T-helper 1 cell (primary cell): ENCODE results near the gene PRR36.

Source experiments
- DNase-seq, 5 donors: peaks; one replicate each; pipeline ENCODE4 v3.0.0-alpha.2; 2012 to 2020

PRR36 gene

GRCh38 chr19:7871437-7872305, 2.5 kb downstream of the PRR36 start:
- peak; percentile 70 to 92 (median 80) for DNase-seq

GRCh38 chr19:7870571-7871436, 3.4 kb downstream of the PRR36 start:
- peak in 4 of 5 donors; percentile 34 to 67 (median 51) for DNase-seq

- DNase-seq = peak; percentile 37 to 60 (median 49)
Measured at GRCh38 chr19:7869910-7870511, 4.2 kb downstream of the PRR36 start.

GRCh38 chr19:7869453-7869909, 4.7 kb downstream of the PRR36 start:
- DNase-seq = peak; percentile 65 to 82 (median 74)

- peak; percentile 71 to 88 (median 79) for DNase-seq
Measured at GRCh38 chr19:7868671-7869452, 5.3 kb downstream of the PRR36 start.

- no peak for DNase-seq
Measured at GRCh38 chr19:7868326-7868670, 5.9 kb downstream of the PRR36 start.

GRCh38 chr19:7867092-7867844, 6.9 kb downstream of the PRR36 start:
- no peak for DNase-seq

GRCh38 chr19:7866399-7867091, 7.6 kb downstream of the PRR36 start:
- DNase-seq = no peak

- no peak for DNase-seq
Measured at GRCh38 chr19:7865262-7865911, 8.8 kb downstream of the PRR36 start.

GRCh38 chr19:7864690-7865074, 9.5 kb downstream of the PRR36 start:
- no peak for DNase-seq

GRCh38 chr19:7863971-7864689, 10.1 kb downstream of the PRR36 start:
- DNase-seq = no peak

- no peak for DNase-seq
Measured at GRCh38 chr19:7863157-7863970, 10.8 kb downstream of the PRR36 start.

GRCh38 chr19:7862413-7862951, 11.7 kb downstream of the PRR36 start:
- peak; percentile 61 to 79 (median 69) for DNase-seq

- no peak for DNase-seq
Measured at GRCh38 chr19:7861619-7862412, 12.4 kb downstream of the PRR36 start.

GRCh38 chr19:7860714-7861618, 13.2 kb downstream of the PRR36 start:
- DNase-seq = no peak
